ENCODE results near the gene POLR1G. TPM values are rescaled to one million over a fixed set of nuclear protein-coding genes. Genes with fewer than 3 reads are reported as not detected.
A peak's percentile ranks its signal among the peaks of the same experiment; 100 is the strongest.
"Not testable (repeated sequence)": the region's sequence is repeated elsewhere in the genome, so short reads cannot be mapped to it uniquely, and the experiment has no call there.

POLR1G gene
- total and polyA plus RNA-seq, 8 donors, result 0.91 to 5.3 (median 2.9) TPM

GRCh38 chr19:45423589-45424190 lies 17.2 kb downstream of the POLR1G start, which contains the start of gene ERCC1:
ERCC1 (minus strand) TSS chr19:45423917; CDS start chr19:45423374, 543 bp downstream.
- H3K4me1 ChIP-seq, result peaks cover 0 to 10% (median 6%) of the 10 kb centered on the region in 3 donors
- DNase-seq (peak; percentile 97 to 100 (median 99)), FAIRE-seq (no peak), ATAC-seq (peak; percentile 85 to 88 (median 86))
- no peaks in the 10 kb centered on the region for H3K36me3 ChIP-seq
- H3K27me3 ChIP-seq, result no peaks in the 10 kb centered on the region
- intact Hi-C loops (cut with DNase I), result no loop called here
- H3K4me3 ChIP-seq, result peak within 1 kb of the TSS; percentile 38 to 61 (median 46)
- H3K27ac ChIP-seq, result peak within 1 kb of the TSS; percentile 82 to 98 (median 92)
- TF ChIP-seq, protein P1, sequence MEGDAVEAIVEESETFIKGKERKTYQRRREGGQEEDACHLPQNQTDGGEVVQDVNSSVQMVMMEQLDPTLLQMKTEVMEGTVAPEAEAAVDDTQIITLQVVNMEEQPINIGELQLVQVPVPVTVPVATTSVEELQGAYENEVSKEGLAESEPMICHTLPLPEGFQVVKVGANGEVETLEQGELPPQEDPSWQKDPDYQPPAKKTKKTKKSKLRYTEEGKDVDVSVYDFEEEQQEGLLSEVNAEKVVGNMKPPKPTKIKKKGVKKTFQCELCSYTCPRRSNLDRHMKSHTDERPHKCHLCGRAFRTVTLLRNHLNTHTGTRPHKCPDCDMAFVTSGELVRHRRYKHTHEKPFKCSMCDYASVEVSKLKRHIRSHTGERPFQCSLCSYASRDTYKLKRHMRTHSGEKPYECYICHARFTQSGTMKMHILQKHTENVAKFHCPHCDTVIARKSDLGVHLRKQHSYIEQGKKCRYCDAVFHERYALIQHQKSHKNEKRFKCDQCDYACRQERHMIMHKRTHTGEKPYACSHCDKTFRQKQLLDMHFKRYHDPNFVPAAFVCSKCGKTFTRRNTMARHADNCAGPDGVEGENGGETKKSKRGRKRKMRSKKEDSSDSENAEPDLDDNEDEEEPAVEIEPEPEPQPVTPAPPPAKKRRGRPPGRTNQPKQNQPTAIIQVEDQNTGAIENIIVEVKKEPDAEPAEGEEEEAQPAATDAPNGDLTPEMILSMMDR (IDR thresholded peaks at IDR 0.05), result no peak
- H3K9me3 ChIP-seq, result no peaks in the 10 kb centered on the region
- WGBS, 2 donors, result 0% methylated on average over 37 of the region's 37 CpGs

- peak; percentile 40 to 65 (median 40) for ATAC-seq
- Histone ChIP-seq H3K36me3 (no peaks in the 10 kb centered on the region), H3K9me3 (no peaks in the 10 kb centered on the region), H3K4me3 (peak overlapping the region; percentile 10 to 61 (median 46)), H3K27ac (peak overlapping the region; percentile 82 to 98 (median 92)), H3K27me3 (no peaks in the 10 kb centered on the region), H3K4me1 (peaks cover 0 to 10% (median 6%) of the 10 kb centered on the region in 3 donors)
- DNase-seq, result peak in 5 of 6 donors; percentile 61 to 72 (median 68)
- intact Hi-C loops (cut with DNase I), result no loop called here
- no peak for FAIRE-seq
- 6 to 7% methylated on average over 24 of the region's 24 CpGs for WGBS, 2 donors
- TF ChIP-seq, protein P1 (IDR thresholded peaks at IDR 0.05), result no peak
Measured at GRCh38 chr19:45424191-45425058, 18.0 kb downstream of the POLR1G start.

- H3K4me3 ChIP-seq, result peak overlapping the region in 3 of 4 donors; percentile 18 to 55 (median 40)
Measured at GRCh38 chr19:45428384-45429231, 22.2 kb downstream of the POLR1G start.

DNA sequence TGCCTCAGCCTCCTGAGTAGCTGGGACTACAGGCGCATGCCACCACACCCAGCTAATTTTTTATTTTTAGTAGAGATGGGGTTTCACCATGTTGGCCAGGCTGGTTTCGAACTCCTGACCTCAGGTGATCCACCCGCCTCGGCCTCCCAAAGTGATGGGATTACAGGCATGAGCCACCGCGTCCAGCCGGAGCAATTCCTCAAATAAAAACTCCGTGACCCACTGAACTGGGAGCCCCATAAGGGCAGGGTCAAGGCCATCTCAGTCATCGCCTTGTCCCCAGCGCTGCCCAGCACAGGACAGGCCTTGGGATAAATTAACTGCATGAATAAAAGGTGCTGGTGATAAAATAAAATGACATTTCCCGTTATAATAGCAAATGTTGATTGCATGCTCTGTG lies 23.5 kb downstream of the POLR1G start:
- H3K36me3 ChIP-seq; H3K4me1 ChIP-seq; FAIRE-seq; H3K9me3 ChIP-seq; H3K27ac ChIP-seq; ATAC-seq; H3K27me3 ChIP-seq; intact Hi-C loops (cut with DNase I); DNase-seq; H3K4me3 ChIP-seq: not testable (repeated sequence)
- WGBS, 2 donors, result 54 to 56% methylated on average over 11 of the region's 11 CpGs

More at GRCh38 chr19:45428384-45429231, 22.2 kb downstream of the POLR1G start:
- H3K27ac ChIP-seq, result no peak overlapping the region
- intact Hi-C loops (cut with DNase I), result no loop called here
- H3K4me1 ChIP-seq, result peaks cover 0 to 3% (median 0%) of the 10 kb centered on the region in 3 donors
- no peak for FAIRE-seq
- ATAC-seq, result peak in 3 of 4 donors; percentile 1 to 3 (median 3)
- no peaks in the 10 kb centered on the region for H3K9me3 ChIP-seq
- TF ChIP-seq, protein P1 (IDR thresholded peaks at IDR 0.05), result no peak
- H3K36me3 ChIP-seq, result no peaks in the 10 kb centered on the region
- DNase-seq, result peak in 5 of 6 donors; percentile 12 to 72 (median 54)
- 2% methylated on average over 60 to 73 of the region's 73 CpGs for WGBS, 2 donors
- no peaks in the 10 kb centered on the region for H3K27me3 ChIP-seq

GRCh38 chr19:45431008-45431407 lies 24.6 kb downstream of the POLR1G start:
- intact Hi-C loops (cut with DNase I); FAIRE-seq; H3K27me3 ChIP-seq; H3K27ac ChIP-seq; ATAC-seq; H3K4me3 ChIP-seq; H3K9me3 ChIP-seq; H3K36me3 ChIP-seq; H3K4me1 ChIP-seq; DNase-seq: not testable (repeated sequence)
- 57 to 68% methylated on average over 9 of the region's 9 CpGs for WGBS, 2 donors

- H3K27ac ChIP-seq; FAIRE-seq; H3K4me1 ChIP-seq; intact Hi-C loops (cut with DNase I); DNase-seq; H3K36me3 ChIP-seq; H3K9me3 ChIP-seq; ATAC-seq; H3K4me3 ChIP-seq; H3K27me3 ChIP-seq: not testable (repeated sequence)
- WGBS, 2 donors, result 83 to 93% methylated on average over 8 of the region's 8 CpGs
Measured at GRCh38 chr19:45432543-45432942, 26.1 kb downstream of the POLR1G start.
